Activated CD8-positive, alpha-beta memory T cell treated with anti-CD3 and anti-CD28 coated beads for 1 hour (primary cell): ENCODE results near the gene RRBP1.

Source experiments
- DNase-seq, 2 donors: peaks; one replicate each; pipeline ENCODE4 v3.0.0-alpha.2; 2020; ENCODE audit warnings: low read depth in 1 of 2; ENCODE audit errors: extremely low read depth in 1 of 2

RRBP1 gene

GRCh38 chr20:17587148-17587547, 94.9 kb downstream of the RRBP1 start:
- no peak for DNase-seq

GRCh38 chr20:17586250-17586649, 95.8 kb downstream of the RRBP1 start:
- no peak for DNase-seq

- DNase-seq, result no peak
Measured at GRCh38 chr20:17584689-17585088, 97.4 kb downstream of the RRBP1 start.

GRCh38 chr20:17583126-17583525, 98.9 kb downstream of the RRBP1 start:
- no peak for DNase-seq

GRCh38 chr20:17580895-17581294, 101.1 kb downstream of the RRBP1 start:
- no peak for DNase-seq

- no peak for DNase-seq
Measured at GRCh38 chr20:17579369-17580039, 102.5 kb downstream of the RRBP1 start.

- no peak for DNase-seq
Measured at GRCh38 chr20:17576215-17576614, 105.8 kb downstream of the RRBP1 start.

- no peak for DNase-seq
Measured at GRCh38 chr20:17573463-17573862, 108.6 kb downstream of the RRBP1 start.

GRCh38 chr20:17572034-17572638, 109.9 kb downstream of the RRBP1 start:
- no peak for DNase-seq

GRCh38 chr20:17571153-17571527, 110.9 kb downstream of the RRBP1 start:
- DNase-seq, result no peak

- no peak for DNase-seq
Measured at GRCh38 chr20:17570347-17571152, 111.5 kb downstream of the RRBP1 start.

GRCh38 chr20:17569616-17570346, 112.3 kb downstream of the RRBP1 start, which contains the start of gene DSTN:
DSTN (plus strand) TSS chr20:17570075; CDS start chr20:17570209, 134 bp downstream.
- peak; percentile 55 to 80 for DNase-seq

- no peak for DNase-seq
Measured at GRCh38 chr20:17568972-17569521, 113.0 kb downstream of the RRBP1 start.

GRCh38 chr20:17568045-17568788, 113.8 kb downstream of the RRBP1 start:
- DNase-seq, result no peak

GRCh38 chr20:17566345-17566744, 115.7 kb downstream of the RRBP1 start:
- no peak for DNase-seq

- no peak for DNase-seq
Measured at GRCh38 chr20:17565169-17565845, 116.7 kb downstream of the RRBP1 start.
